Lower leg skin (tissue), 4 donors: ENCODE measurements around the gene SSTR5. TPM values are rescaled to one million over a fixed set of nuclear protein-coding genes. Genes with fewer than 3 reads are reported as not detected.

Source experiments
- DNase-seq, 2 donors: peaks; one replicate each; pipeline ENCODE4 v3.0.0-alpha.2; 2019; ENCODE audit warnings: low spot score in 2 of 2
- H3K4me3 ChIP-seq: fragments of 200-600 bp; sonication (generic); 2 replicates; pipeline ENCODE4 v1.5.1; 2017; ENCODE audit warnings: mild to moderate bottlenecking, low read depth; ENCODE audit not compliant: poor library complexity, severe bottlenecking
- POLR2A ChIP-seq, 2 donors: fragments of 450-650 bp; IDR thresholded peaks; one replicate each; pipeline ENCODE4 v1.6.1; 2016 to 2017; ENCODE audit warnings: antibody characterized with exemption in 2 of 2, mild to moderate bottlenecking in 1 of 2, moderate library complexity in 1 of 2
- WGBS, 2 donors: methylation state at CpG; one replicate each; pipeline ENCODE4 v1.1.5; 2018; 5-methylcytosine and 5-hydroxymethylcytosine counted together
- intact Hi-C: fragments of 100-400 bp; cut with DNase I; formaldehyde crosslinking; loops from one replicate; pipeline ENCODE4 v1.15.0; 2023; ENCODE audit warnings: low total_unique reads
- total RNA-seq, 4 donors: library from RNA; depleted of rRNA; stranded (reverse); fragments of >200 nt; gene quantifications; one replicate each; pipeline ENCODE4 v1.1.0, GENCODE V29; 2016
- TF ChIP-seq, protein P1 (sequence below), 3 donors: fragments of 450-650 bp; IDR thresholded peaks; one replicate each; pipeline ENCODE4 v1.5.1; 2016; ENCODE audit warnings: antibody characterized with exemption in 3 of 3, mild to moderate bottlenecking in 3 of 3, moderate library complexity in 2 of 3

SSTR5 gene
- total RNA-seq, 4 donors from 2014 or later, result 0.36 TPM; not detected in 3

DNA sequence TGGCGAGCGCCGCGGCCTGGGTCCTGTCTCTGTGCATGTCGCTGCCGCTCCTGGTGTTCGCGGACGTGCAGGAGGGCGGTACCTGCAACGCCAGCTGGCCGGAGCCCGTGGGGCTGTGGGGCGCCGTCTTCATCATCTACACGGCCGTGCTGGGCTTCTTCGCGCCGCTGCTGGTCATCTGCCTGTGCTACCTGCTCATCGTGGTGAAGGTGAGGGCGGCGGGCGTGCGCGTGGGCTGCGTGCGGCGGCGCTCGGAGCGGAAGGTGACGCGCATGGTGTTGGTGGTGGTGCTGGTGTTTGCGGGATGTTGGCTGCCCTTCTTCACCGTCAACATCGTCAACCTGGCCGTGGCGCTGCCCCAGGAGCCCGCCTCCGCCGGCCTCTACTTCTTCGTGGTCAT lies 6.8 kb downstream of the SSTR5 start:
- DNase-seq, result no peak
- TF ChIP-seq, protein P1, sequence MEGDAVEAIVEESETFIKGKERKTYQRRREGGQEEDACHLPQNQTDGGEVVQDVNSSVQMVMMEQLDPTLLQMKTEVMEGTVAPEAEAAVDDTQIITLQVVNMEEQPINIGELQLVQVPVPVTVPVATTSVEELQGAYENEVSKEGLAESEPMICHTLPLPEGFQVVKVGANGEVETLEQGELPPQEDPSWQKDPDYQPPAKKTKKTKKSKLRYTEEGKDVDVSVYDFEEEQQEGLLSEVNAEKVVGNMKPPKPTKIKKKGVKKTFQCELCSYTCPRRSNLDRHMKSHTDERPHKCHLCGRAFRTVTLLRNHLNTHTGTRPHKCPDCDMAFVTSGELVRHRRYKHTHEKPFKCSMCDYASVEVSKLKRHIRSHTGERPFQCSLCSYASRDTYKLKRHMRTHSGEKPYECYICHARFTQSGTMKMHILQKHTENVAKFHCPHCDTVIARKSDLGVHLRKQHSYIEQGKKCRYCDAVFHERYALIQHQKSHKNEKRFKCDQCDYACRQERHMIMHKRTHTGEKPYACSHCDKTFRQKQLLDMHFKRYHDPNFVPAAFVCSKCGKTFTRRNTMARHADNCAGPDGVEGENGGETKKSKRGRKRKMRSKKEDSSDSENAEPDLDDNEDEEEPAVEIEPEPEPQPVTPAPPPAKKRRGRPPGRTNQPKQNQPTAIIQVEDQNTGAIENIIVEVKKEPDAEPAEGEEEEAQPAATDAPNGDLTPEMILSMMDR (IDR thresholded peaks at IDR 0.05), result no peak
- no peak for TF ChIP-seq POLR2A (IDR thresholded peaks at IDR 0.05)
- intact Hi-C loops, result no loop called here
- no peak overlapping the region for H3K4me3 ChIP-seq
- WGBS, 2 donors, result 93 to 97% methylated on average over 43 of the region's 43 CpGs

DNA sequence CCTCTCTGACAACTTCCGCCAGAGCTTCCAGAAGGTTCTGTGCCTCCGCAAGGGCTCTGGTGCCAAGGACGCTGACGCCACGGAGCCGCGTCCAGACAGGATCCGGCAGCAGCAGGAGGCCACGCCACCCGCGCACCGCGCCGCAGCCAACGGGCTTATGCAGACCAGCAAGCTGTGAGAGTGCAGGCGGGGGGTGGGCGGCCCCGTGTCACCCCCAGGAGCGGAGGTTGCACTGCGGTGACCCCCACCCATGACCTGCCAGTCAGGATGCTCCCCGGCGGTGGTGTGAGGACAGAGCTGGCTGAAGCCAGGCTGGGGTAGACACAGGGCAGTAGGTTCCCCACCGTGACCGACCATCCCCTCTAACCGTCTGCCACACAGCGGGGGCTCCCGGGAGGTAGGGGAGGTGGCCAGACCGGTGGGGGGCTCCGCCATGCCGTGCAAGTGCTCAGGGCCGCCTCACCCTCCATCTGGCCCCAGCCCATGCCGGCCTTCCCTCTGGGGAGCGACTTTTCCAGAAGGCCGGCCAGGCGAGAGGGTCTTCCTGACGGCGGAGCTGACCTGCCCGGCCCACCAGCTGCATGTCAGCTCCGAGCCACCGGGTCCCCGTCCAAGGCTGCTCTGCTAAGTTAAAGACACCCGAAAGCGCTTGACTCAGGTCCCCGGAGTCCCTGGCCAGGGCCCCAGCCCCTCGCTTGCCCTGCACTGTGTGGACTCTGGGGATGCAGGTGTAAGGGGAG lies 7.4 kb downstream of the SSTR5 start:
- 80 to 91% methylated on average over 36 to 39 of the region's 45 CpGs for WGBS, 2 donors
- no peak overlapping the region for H3K4me3 ChIP-seq
- no peak for DNase-seq
- intact Hi-C loops, result no loop called here
- TF ChIP-seq, protein P1 (IDR thresholded peaks at IDR 0.05), result no peak
- TF ChIP-seq POLR2A (IDR thresholded peaks at IDR 0.05), result no peak

DNA sequence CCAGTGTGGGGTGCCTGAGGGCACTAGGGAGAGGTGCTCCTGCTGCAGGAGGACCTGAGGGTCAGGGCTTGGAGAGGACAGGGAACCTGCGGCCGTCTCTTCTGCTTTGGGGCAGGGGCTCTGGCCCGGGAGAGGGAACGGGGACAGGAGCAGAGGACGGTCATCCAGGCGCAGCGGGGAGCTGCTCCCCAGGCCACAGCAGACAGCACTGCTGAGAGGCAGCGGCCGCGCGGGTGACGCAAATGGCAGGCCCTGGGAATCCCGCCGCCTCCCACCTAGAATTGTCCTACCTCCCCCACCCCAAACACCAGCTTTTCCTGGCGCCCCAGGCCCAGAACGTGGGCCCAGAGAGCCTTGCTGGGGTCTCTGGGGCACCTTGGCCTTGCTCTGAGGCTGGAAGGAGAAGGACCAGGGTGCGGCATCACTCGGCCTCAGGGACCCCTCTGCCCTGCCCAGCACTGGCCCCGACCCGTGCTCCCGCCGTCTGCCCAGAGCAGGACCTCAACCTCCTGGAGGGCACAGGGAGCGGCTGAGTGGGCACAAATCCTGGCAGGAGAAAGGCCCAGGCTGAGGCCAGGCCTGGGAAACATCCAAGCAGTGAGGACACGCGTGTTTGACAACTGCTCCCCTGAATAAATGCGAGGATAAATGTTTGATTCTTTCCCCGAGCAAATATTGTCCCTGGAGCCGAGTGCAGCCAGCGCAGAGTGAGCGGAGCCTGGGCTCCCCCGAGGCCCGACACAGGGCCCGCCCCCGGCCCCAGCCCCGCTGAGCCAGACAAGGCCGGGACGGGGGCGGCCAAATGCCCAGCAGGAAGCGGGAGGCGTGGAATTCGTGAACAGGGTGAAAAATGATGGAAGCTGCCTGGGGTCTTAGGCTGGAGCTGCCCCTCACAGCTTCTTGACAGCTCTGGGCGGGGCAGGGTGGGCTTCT lies 8.5 kb downstream of the SSTR5 start:
- H3K4me3 ChIP-seq, result no peak overlapping the region
- WGBS, 2 donors, result 50 to 55% methylated on average over 16 to 37 of the region's 42 CpGs
- no peak for DNase-seq
- TF ChIP-seq, protein P1 (IDR thresholded peaks at IDR 0.05), result no peak
- no peak for TF ChIP-seq POLR2A (IDR thresholded peaks at IDR 0.05)
- intact Hi-C loops, result no loop called here

DNA sequence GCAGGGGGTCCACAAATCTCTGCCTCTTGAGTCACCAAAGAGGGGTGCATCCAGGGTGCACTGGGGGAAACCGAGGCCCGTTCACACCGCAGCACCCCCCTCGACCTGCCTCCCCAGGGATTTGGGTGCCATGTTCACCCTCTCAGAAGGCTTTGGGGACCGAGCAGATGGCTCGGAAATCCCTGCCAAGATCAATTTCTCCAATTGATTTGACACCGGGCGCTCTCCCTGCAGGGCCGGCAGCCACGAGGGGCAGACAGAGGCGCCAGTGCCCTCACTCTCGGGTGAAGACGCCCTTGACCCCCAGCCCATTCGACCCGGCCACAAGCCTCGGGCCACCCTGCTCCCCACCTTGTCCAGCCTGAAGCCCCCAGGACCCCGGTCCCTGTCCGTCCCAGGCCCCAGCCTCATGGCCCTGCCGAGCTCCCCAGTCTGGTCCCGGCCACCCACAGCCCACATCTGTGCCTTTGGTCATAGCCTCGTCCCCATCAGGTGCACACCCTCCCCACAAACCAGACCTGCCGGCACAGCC lies 9.3 kb downstream of the SSTR5 start:
- intact Hi-C loops, result no loop called here
- WGBS, 2 donors, result 67 to 81% methylated on average over 19 to 22 of the region's 22 CpGs
- H3K4me3 ChIP-seq, result no peak overlapping the region
- TF ChIP-seq, protein P1 (IDR thresholded peaks at IDR 0.05), result no peak
- TF ChIP-seq POLR2A (IDR thresholded peaks at IDR 0.05), result no peak
- DNase-seq, result no peak

DNA sequence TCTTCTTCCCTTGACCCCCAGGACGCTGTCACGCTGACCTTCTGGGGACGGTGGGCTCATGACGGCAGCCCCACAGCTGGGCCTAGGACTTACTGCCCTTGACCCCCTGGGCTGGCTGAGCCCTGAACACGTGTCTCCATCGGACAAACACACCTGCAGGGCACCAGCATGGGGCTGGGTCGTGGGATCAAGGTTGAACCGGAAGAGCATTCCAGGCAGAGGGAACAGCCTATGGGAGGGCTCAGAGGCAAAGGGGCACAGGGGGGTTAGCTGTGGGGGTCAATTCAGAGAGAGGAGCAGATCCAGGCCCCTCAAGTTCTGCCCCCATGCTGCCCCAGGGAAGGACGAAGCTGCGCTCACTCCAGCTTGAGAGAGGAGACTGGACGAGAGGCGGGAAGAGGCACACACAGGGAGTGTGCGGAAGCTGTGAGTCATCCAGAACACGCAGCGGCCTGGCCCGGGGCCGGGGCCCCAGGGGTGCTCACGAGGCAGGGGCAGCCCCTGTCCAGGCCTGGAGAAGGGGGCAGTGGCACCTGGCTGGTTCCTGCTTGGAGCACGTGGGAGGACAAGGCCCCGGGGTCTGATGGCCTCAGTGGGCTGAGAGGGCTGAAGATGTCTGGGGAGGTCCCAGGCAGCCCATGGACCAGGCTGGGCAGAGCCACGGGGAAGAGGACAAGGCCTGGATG lies 9.9 kb downstream of the SSTR5 start:
- H3K4me3 ChIP-seq, result no peak overlapping the region
- TF ChIP-seq, protein P1 (IDR thresholded peaks at IDR 0.05), result peak in 1 of 3 donors; percentile 20
- TF ChIP-seq POLR2A (IDR thresholded peaks at IDR 0.05), result no peak
- WGBS, 2 donors, result 41 to 52% methylated on average over 19 to 21 of the region's 21 CpGs
- DNase-seq, result no peak
- intact Hi-C loops, result no loop called here
